Esophagus muscularis mucosa (tissue), 4 donors: ENCODE data around the gene HRH2. TPM values are rescaled to one million over a fixed set of nuclear protein-coding genes. Genes with fewer than 3 reads are reported as not detected.

Experiments
- DNase-seq: peaks from one replicate; pipeline ENCODE4 v3.0.0-alpha.2; 2017; ENCODE audit errors: extremely low spot score
- H3K27ac ChIP-seq, 4 donors: fragments of 200-600 bp; sonication (generic); replicated peaks in 1 of 4; 1 replicate in 3 of 4; 2 replicates in 1 of 4; pipeline ENCODE4 v1.5.1; 2016 to 2019; ENCODE audit warnings: mild to moderate bottlenecking in 1 of 4
- H3K27me3 ChIP-seq, 4 donors: fragments of 200-600 bp; sonication (generic); one replicate each; pipeline versions ENCODE4 v1.5.1 to v1.6.0; 2016 to 2019
- H3K36me3 ChIP-seq, 4 donors: fragments of 200-600 bp; sonication (generic); one replicate each; pipeline ENCODE4 v1.5.1; 2016 to 2019
- H3K4me1 ChIP-seq, 4 donors: fragments of 200-600 bp; sonication (generic); one replicate each; pipeline ENCODE4 v1.5.1; 2016 to 2019
- H3K4me3 ChIP-seq, 4 donors: fragments of 200-600 bp; sonication (generic); 1 replicate in 2 of 4; 2 replicates in 2 of 4; pipeline ENCODE4 v1.5.1; 2016 to 2019; ENCODE audit warnings: mild to moderate bottlenecking in 4 of 4, moderate library complexity in 1 of 4
- H3K9me3 ChIP-seq, 4 donors: fragments of 200-600 bp; sonication (generic); 1 replicate in 3 of 4; 2 replicates in 1 of 4; pipeline ENCODE4 v1.5.1; 2016 to 2019
- EP300 ChIP-seq: sonication (generic); formaldehyde crosslinking; IDR thresholded peaks from one replicate; pipeline ENCODE4 v1.6.1; 2017; ENCODE audit warnings: antibody characterized with exemption
- POLR2A ChIP-seq: fragments of 450-650 bp; IDR thresholded peaks from one replicate; pipeline ENCODE4 v1.6.1; 2017; ENCODE audit warnings: antibody characterized with exemption, moderate library complexity, mild to moderate bottlenecking, low read depth
- POLR2AphosphoS5 ChIP-seq, 2 donors: sonication (generic); formaldehyde crosslinking; IDR thresholded peaks; one replicate each; pipeline ENCODE4 v1.6.1; 2017; ENCODE audit warnings: antibody characterized with exemption in 2 of 2
- WGBS: methylation state at CpG from one replicate; pipeline ENCODE4 v1.1.5; 2018; 5-methylcytosine and 5-hydroxymethylcytosine counted together
- intact Hi-C: fragments of 100-400 bp; cut with DNase I; formaldehyde crosslinking; loops from one replicate; pipeline ENCODE4 v1.15.1; 2023
- total RNA-seq, 4 donors: library from RNA; depleted of rRNA; stranded (reverse); fragments of >200 nt; gene quantifications; one replicate each; pipeline versions ENCODE4 v1.1.0 to v1.2.1, GENCODE V29; 2016
- TF ChIP-seq, protein P1 (sequence below), 3 experiments: fragments of 200-600 bp in 2 of 3; fragments of 450-650 bp in 1 of 3; sonication (generic) in 2 of 3; IDR thresholded peaks; one replicate each; pipeline ENCODE4 v1.5.1; 2017 to 2019; ENCODE audit warnings: antibody characterized with exemption in 3 of 3, mild to moderate bottlenecking in 2 of 3, moderate library complexity in 1 of 3

Gene HRH2
- total RNA-seq, 4 donors from 2014 or later: 1.9 to 10.9 (median 2.8) TPM

- Histone ChIP-seq H3K27me3 (peaks cover 0 to 72% (median 5%) of the 10 kb centered on the region in 4 donors), H3K4me3 (no peak overlapping the region), H3K4me1 (no peaks in the 10 kb centered on the region), H3K36me3 (no peaks in the 10 kb centered on the region), H3K27ac (no peak overlapping the region), H3K9me3 (no peaks in the 10 kb centered on the region)
- TF ChIP-seq POLR2AphosphoS5 (IDR thresholded peaks at IDR 0.05) (no peak), EP300 (no peak), POLR2A (no peak)
- TF ChIP-seq, protein P1, sequence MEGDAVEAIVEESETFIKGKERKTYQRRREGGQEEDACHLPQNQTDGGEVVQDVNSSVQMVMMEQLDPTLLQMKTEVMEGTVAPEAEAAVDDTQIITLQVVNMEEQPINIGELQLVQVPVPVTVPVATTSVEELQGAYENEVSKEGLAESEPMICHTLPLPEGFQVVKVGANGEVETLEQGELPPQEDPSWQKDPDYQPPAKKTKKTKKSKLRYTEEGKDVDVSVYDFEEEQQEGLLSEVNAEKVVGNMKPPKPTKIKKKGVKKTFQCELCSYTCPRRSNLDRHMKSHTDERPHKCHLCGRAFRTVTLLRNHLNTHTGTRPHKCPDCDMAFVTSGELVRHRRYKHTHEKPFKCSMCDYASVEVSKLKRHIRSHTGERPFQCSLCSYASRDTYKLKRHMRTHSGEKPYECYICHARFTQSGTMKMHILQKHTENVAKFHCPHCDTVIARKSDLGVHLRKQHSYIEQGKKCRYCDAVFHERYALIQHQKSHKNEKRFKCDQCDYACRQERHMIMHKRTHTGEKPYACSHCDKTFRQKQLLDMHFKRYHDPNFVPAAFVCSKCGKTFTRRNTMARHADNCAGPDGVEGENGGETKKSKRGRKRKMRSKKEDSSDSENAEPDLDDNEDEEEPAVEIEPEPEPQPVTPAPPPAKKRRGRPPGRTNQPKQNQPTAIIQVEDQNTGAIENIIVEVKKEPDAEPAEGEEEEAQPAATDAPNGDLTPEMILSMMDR (IDR thresholded peaks at IDR 0.05): no peak
- 75% methylated on average over 3 of the region's 3 CpGs for WGBS
- intact Hi-C loops: no loop called here
- no peak for DNase-seq
Measured at GRCh38 chr5:175747539-175748060, 89.7 kb downstream of the HRH2 start.

DNA sequence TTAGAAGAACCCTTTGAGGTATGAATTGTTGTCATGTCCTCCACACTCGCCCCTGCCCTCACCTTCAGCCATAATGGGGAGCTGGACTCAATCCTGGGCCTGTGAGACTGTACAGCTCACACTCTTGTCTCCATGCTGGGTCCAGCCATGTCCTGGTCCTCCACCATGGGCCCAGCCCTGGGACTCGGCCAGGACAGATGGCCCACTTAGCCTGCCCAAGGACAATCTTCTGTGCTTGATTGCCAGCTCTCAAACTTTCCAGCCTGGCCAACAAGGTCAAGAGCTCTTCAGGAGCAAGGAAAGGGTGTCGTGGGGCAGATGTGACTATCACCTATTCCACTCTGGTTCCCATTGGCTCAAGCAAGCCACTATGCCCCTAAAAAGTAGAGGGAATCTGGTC is 90.8 kb downstream of the HRH2 start:
- no peak overlapping the region for H3K27ac ChIP-seq
- no peak overlapping the region for H3K4me3 ChIP-seq
- intact Hi-C loops: no loop called here
- WGBS: 61% methylated on average over 3 of the region's 3 CpGs
- H3K27me3 ChIP-seq: peaks cover 0 to 72% (median 5%) of the 10 kb centered on the region in 4 donors
- H3K36me3 ChIP-seq: no peaks in the 10 kb centered on the region
- TF ChIP-seq POLR2A (no peak), EP300 (no peak), POLR2AphosphoS5 (IDR thresholded peaks at IDR 0.05) (no peak)
- TF ChIP-seq, protein P1 (IDR thresholded peaks at IDR 0.05): no peak
- H3K9me3 ChIP-seq: no peaks in the 10 kb centered on the region
- H3K4me1 ChIP-seq: no peaks in the 10 kb centered on the region
- no peak for DNase-seq

DNA sequence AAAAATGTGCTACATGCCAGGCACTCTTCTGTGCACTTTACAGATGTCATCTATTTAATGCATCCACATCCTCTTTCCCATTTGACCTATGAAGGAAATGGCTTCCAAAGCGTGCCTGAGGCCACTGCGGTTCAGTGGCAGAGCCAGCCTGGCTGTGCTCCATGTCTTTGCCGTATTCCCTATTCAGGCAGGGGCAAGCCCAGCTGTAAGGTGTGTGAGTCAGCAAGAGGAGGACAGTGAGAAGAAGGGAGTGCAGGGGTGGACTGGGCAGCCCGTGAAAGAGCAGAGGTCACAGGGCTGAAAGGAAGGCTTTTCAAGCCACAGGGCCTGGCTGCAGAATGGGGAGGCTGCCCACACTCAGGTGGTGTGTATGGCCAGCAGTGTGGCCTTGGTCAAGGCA is 91.7 kb downstream of the HRH2 start:
- H3K36me3 ChIP-seq: no peaks in the 10 kb centered on the region
- no peak overlapping the region for H3K4me3 ChIP-seq
- H3K27ac ChIP-seq: no peak overlapping the region
- 57% methylated on average over 4 of the region's 4 CpGs for WGBS
- H3K27me3 ChIP-seq: peaks cover 0 to 70% (median 5%) of the 10 kb centered on the region in 4 donors
- no peak for DNase-seq
- TF ChIP-seq POLR2AphosphoS5 (IDR thresholded peaks at IDR 0.05): no peak
- TF ChIP-seq EP300: no peak
- no peak for TF ChIP-seq POLR2A
- TF ChIP-seq, protein P1 (IDR thresholded peaks at IDR 0.05): no peak
- intact Hi-C loops: no loop called here
- H3K9me3 ChIP-seq: no peaks in the 10 kb centered on the region
- no peaks in the 10 kb centered on the region for H3K4me1 ChIP-seq

- Histone ChIP-seq H3K36me3 (no peaks in the 10 kb centered on the region), H3K4me3 (no peak overlapping the region), H3K27me3 (peaks cover 0 to 75% (median 5%) of the 10 kb centered on the region in 4 donors), H3K4me1 (no peaks in the 10 kb centered on the region), H3K27ac (no peak overlapping the region), H3K9me3 (no peaks in the 10 kb centered on the region)
- DNase-seq: no peak
- TF ChIP-seq POLR2A (no peak), EP300 (no peak), POLR2AphosphoS5 (IDR thresholded peaks at IDR 0.05) (no peak)
- TF ChIP-seq, protein P1 (IDR thresholded peaks at IDR 0.05): no peak
- intact Hi-C loops: no loop called here
- whole genome bisulfite sequencing: 22% methylated on average over 4 of the region's 14 CpGs
Measured at GRCh38 chr5:175750511-175750931, 92.7 kb downstream of the HRH2 start.

GRCh38 chr5:175751369-175751768 is 93.5 kb downstream of the HRH2 start:
- intact Hi-C loops: no loop called here

More at GRCh38 chr5:175751369-175751768, 93.5 kb downstream of the HRH2 start:
- Histone ChIP-seq H3K4me3 (no peak overlapping the region), H3K27ac (no peak overlapping the region), H3K27me3 (peaks cover 0 to 81% (median 5%) of the 10 kb centered on the region in 4 donors), H3K9me3 (no peaks in the 10 kb centered on the region), H3K36me3 (no peaks in the 10 kb centered on the region), H3K4me1 (no peaks in the 10 kb centered on the region)
- TF ChIP-seq, protein P1 (IDR thresholded peaks at IDR 0.05): no peak
- no peak for TF ChIP-seq POLR2A
- TF ChIP-seq EP300: no peak
- no peak for TF ChIP-seq POLR2AphosphoS5 (IDR thresholded peaks at IDR 0.05)
- WGBS: 83% methylated on average over 5 of the region's 5 CpGs
- no peak for DNase-seq
